Activated T-helper 1 cell treated with anti-CD3 and anti-CD28 coated beads, Interleukin-2, amount 50 U/mL, for 16 hours (primary cell): ENCODE data around the gene TMEM44.
A peak's percentile ranks its signal among the peaks of the same experiment; 100 is the strongest.

Experiments
- DNase-seq, 2 donors: peaks; one replicate each; pipeline ENCODE4 v3.0.0-alpha.2; 2020; ENCODE audit warnings: low read depth in 1 of 2, low spot score in 1 of 2

The TMEM44 gene, protein sequence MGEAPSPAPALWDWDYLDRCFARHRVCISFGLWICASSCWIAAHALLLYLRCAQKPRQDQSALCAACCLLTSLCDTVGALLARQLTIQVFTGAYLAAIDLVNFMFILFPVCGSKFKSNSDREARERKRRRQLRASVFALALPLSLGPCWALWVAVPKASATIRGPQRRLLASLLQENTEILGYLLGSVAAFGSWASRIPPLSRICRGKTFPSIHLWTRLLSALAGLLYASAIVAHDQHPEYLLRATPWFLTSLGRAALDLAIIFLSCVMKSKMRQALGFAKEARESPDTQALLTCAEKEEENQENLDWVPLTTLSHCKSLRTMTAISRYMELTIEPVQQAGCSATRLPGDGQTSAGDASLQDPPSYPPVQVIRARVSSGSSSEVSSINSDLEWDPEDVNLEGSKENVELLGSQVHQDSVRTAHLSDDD

DNA sequence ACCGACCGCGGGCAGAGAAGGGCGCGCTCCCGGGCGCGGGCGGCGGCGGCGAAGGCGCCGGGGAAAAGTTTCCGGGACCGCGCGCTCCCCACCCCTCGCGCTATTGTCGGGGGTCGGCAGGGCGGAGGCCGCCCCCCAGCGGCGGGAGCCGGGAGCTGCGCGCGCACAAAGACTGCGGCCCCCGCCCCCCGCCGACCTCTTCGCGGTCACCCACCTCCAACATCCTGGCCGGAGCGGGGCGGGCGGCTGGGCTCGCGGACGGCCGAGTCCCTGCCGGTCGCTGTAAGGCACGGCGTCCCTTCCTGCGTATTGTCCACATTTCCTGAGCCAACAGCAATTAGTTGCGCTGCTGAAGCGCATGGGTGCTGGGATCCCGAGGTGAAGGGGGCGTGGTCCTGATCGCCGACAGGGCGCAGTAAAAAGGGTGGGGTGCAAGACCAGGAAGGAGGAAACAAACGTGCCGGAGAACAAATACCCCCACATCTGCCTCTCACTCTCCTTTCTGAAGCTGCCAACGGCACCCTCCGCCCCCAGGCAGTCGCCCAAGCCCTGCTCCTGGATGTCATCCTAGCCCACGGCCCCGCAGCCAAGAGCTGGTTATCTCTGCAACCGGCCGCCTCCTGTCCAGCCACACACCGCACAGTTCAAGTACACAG is at the start of gene TMEM44:
Gene TMEM44 (minus strand): TSS at position 71 of the 656 bp plus-strand sequence. CDS start 204 bp downstream, outside the sequence.
- peak; percentile 17 to 29 for DNase-seq

- peak; percentile 23 to 35 for DNase-seq
These were observed 49.6 kb upstream of the TMEM44 start for GRCh38 chr3:194682694-194683310.

GRCh38 chr3:194682189-194682693 is 49.0 kb upstream of the TMEM44 start:
- no peak for DNase-seq

DNA sequence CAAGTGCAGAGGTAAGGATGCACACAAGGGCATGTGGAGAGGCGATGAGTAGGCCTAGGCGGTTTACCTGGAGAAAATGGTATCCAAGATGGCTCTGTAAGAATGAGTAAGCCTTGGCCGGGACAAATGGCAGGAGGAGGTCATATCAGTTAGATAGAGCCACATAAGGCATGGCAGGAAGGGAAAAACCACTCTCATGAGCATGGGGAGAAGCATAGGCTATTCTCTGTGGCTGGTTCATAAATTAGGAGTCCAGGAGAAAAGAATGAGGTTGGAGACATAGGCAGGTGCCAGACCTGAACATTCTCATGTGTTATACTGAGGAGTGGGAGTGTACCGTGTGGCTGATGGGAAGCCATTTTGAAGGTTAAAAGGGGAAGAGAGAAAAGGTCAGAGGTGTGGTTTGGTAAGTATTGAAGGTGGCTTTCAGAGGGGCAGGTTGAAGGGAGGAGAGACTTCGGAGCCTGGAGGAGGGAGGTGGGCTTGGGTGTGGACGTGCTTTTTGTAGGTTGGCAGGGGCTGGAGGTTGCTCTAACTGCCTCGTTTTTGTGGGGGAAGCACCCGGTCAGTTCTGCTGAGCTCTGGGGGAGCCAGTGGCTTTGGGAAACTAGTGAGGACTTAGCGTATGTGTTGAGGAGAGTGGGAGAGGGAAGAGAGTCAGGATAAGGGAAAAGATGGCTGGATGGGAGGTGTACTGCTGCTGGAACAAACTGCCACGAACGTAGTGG is 47.8 kb upstream of the TMEM44 start:
- DNase-seq: no peak

DNA sequence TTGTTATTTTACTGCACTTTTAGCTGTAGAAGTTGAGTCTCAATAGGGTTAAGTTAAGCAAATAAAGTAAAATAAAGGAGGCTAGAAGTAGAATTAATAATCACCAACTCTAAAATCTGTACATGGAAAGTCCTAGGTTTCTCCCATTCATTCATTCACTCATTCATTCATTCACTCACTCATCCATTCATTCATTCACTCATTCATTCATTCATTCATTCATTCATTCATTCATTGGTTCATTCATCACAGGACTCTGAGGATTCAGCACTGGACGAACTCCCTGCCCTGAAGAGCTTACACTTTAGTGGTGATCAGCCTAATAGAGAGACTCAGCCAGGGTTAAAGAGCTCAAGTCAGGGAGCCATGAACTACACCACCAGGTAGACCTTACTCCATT is 43.3 kb upstream of the TMEM44 start:
- no peak for DNase-seq

DNA sequence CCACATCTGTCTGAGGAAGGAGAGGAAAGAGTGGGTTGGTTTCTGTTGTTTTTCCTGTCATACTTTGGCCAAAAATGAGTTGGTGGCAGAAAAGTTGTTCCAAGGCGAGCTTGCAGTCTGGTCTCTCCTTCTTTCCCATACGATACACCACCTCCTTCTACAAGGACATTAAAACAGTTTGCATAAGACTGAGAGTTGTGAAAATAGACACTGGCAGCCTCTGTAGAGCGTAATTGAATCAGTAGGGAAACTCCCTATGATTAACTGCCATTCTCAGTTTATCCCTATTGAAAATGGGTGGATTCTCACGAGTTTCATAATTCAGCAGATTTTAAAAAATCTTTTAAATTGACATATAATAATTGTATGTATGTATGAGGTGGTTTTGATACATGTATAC is 42.5 kb upstream of the TMEM44 start:
- no peak for DNase-seq

DNA sequence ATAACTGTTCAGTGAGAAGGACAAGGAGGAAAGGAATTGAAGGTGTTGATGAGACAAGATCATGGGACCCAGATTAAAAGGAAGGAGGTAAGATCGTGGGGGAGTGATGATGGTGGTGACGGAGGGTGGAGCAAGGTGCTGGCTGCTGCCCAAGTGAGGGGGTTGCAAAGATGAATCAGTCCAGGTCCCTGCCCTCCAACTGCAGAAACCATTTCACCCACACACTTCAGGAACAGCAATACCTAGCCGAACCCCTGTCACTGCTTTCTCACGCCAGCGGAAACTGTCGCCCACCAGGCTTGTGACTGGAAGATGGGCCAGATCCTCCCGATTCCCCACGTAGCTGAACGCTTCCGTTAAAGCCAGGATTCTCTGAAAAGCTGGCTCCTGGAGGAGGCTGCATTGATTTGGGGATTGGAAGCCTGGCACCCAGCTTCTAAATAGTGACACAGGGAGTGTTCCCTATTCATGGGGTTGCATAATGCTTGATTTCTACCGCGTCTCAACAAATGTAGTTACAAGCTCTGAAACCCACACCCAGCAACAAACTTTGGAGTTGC is 41.9 kb upstream of the TMEM44 start:
- peak in 1 of 2 donors; percentile 50 for DNase-seq

GRCh38 chr3:194673761-194674160 is 40.5 kb upstream of the TMEM44 start:
- no peak for DNase-seq

- no peak for DNase-seq
These were observed 39.7 kb upstream of the TMEM44 start for GRCh38 chr3:194672876-194673275.

DNA sequence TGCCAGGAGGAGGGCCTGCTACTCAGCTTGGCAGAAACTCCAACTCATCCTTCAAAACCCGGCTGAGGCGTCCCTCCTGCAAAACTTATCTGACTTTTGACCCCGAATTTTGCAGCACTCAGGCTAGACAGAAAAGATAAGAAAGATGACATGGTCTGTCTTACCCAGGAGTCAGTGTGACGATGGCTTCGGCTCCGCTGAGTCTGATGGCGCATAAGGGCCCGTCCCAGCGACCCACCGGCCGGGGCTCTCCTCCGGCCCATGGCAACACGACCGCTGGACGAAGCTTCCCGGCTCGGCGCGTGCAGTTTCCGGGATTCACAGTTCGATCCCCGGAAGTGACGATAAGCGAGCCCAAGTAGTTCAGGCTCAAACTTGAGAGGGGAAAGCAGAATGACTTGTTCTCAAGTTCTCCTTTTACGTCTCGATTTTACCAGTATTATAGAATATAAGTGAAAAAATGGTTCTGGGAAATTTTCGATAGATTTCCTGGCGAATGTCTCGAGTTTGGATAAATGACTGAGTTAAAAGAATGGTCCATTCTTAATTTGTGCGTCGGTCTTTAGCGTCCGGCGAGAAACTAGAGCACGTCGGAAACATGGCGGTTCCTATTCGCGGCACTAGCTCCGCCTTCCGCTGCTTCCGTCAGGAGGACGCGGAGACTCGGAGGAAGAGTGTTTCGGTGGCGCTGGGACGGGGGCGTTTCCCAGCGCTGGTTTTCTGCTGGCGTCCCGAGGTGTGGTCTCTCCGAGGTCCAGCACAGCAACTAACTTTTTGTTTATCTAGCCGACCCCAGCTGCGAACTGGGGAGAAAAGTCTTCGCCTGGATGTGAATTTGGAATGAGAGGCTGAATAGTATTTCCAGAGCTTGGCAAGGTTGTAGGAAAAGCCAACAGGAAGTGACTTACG is 38.9 kb upstream of the TMEM44 start, which contains the start of gene LSG1:
Gene LSG1 (minus strand): TSS at position 292 of the 909 bp plus-strand sequence. CDS start 29 bp downstream, at position 263.
- peak; percentile 75 to 82 for DNase-seq

DNA sequence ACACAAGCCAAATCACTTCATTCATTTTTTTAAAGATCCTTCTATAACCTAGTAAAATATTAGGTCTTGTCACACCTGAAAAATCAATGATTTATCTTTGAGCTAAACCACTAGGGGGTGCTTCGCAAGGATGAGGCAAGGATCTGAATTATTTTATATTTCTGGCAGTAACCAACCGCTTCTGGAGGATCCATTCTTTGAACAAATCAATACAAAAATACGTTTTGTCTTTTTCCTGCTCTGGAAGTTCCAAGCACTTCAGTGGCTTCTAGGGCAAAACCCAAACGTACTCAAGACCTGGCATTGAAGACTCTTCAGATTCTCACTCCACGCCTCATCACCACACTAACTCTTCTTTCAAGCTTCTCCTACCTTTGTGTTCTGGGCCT is 38.3 kb upstream of the TMEM44 start:
- DNase-seq: no peak

- DNase-seq: no peak
These were observed 34.1 kb upstream of the TMEM44 start for GRCh38 chr3:194667363-194667762.

GRCh38 chr3:194664857-194665256 is 31.6 kb upstream of the TMEM44 start:
- no peak for DNase-seq

- DNase-seq: no peak
These were observed 28.7 kb upstream of the TMEM44 start for GRCh38 chr3:194661946-194662345.

- DNase-seq: no peak
These were observed 28.2 kb upstream of the TMEM44 start for GRCh38 chr3:194661374-194661773.

DNA sequence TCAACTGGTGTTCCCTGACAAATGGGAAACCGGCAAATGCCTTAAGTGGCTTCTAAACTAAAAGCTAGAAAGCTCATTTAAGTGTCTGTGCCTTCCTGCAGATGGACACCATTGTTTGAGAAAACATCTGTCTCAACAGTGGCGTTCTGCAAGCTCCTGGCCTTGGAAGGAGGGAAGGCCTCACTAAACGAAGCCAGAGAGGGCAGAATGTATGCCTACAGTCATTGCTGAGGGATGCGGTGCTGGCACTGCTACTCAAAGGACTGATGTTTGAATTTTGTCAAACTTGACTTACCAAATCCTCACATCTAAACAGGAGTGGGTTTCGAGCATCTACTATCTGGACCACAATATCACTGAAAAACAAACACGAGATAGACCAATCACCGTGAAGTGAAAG is 26.6 kb upstream of the TMEM44 start:
- DNase-seq: no peak

GRCh38 chr3:194658477-194659242 is 25.4 kb upstream of the TMEM44 start:
- no peak for DNase-seq

- no peak for DNase-seq
These were observed 24.2 kb upstream of the TMEM44 start for GRCh38 chr3:194657439-194657838.

- DNase-seq: no peak
These were observed 21.2 kb upstream of the TMEM44 start for GRCh38 chr3:194654443-194654842.
